ENCODE measurements around the gene SMIM28.

DNA sequence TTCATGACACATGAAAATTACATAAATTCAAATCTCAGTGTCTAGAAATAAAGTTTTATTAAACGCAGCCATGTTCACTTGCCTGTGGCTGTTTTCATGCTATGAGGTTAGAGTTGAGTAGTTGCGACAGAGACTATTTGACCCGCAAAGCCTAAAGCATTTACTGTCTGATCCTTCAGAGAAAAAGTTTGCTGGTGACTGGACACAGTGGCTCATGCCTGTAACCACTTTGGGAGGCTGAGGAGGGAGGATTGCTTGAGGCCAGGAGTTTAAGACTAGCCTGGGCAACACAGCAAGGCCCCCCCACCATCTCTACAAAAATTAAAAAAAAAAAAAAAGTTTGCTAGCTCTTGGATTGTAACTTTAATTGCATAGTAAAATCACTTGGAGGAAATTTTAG is 9.2 kb downstream of the SMIM28 start:
- TF ChIP-seq CTCF (conservative IDR thresholded peaks at IDR 0.05 in 1 of 2, IDR thresholded peaks at IDR 0.05 in 1 of 2; ENCODE audit: low read depth in 1 of 2, low read length in 2 of 2) (no peak), EZH2 (IDR thresholded peaks at IDR 0.05; ENCODE audit: low read length, missing control alignments) (no peak)

All from fibroblast of lung (primary cell).